AG08395 (cell line): Measurements from ENCODE around the gene MSANTD4.
"Not testable (repeated sequence)": the region's sequence is repeated elsewhere in the genome, so short reads cannot be mapped to it uniquely, and the experiment has no call there.

ENCODE experiments used
- DNase-seq: peaks from one replicate; pipeline ENCODE4 v3.0.0; 2012; ENCODE audit warnings: mixed read lengths, low spot score

MSANTD4 gene

GRCh38 chr11:106012744-106013143 lies 9.3 kb downstream of the MSANTD4 start:
- DNase-seq = peak; percentile 27

- DNase-seq = no peak
Observed at GRCh38 chr11:106011481-106011880, 10.6 kb downstream of the MSANTD4 start.

GRCh38 chr11:106003094-106003493 lies 18.9 kb downstream of the MSANTD4 start:
- DNase-seq = not testable (repeated sequence)

- no peak for DNase-seq
Observed at GRCh38 chr11:106001304-106002012, 20.6 kb downstream of the MSANTD4 start.

GRCh38 chr11:105991888-105992287 lies 30.2 kb downstream of the MSANTD4 start:
- DNase-seq = no peak

- DNase-seq = no peak
Observed at GRCh38 chr11:105989124-105989523, 32.9 kb downstream of the MSANTD4 start.

GRCh38 chr11:105988197-105988596 lies 33.8 kb downstream of the MSANTD4 start:
- no peak for DNase-seq

- DNase-seq = no peak
Observed at GRCh38 chr11:105986554-105986953, 35.5 kb downstream of the MSANTD4 start.

- no peak for DNase-seq
Observed at GRCh38 chr11:105979997-105980703, 41.9 kb downstream of the MSANTD4 start.

GRCh38 chr11:105975128-105975527 lies 46.9 kb downstream of the MSANTD4 start:
- no peak for DNase-seq

- no peak for DNase-seq
Observed at GRCh38 chr11:105969756-105970155, 52.3 kb downstream of the MSANTD4 start.

- DNase-seq = no peak
Observed at GRCh38 chr11:105968021-105968697, 53.9 kb downstream of the MSANTD4 start.

GRCh38 chr11:105960252-105961245 lies 61.5 kb downstream of the MSANTD4 start:
- DNase-seq = no peak
